Hepatocyte (in vitro differentiated cells): ENCODE measurements around the gene SLC15A4. TPM values are rescaled to one million over a fixed set of nuclear protein-coding genes. Genes with fewer than 3 reads are reported as not detected.

Experiments
- DNase-seq: peaks from one replicate; pipeline ENCODE4 v3.0.0-alpha.2; 2016; ENCODE audit warnings: low spot score
- H2AFZ ChIP-seq: fragments of 200-600 bp; sonication (generic); 2 replicates; pipeline ENCODE4 v1.6.0; 2016; ENCODE audit warnings: antibody characterized with exemption, mild to moderate bottlenecking
- H3K27ac ChIP-seq: fragments of 200-600 bp; sonication (generic); 2 replicates; pipeline ENCODE4 v1.5.1; 2016; ENCODE audit warnings: mild to moderate bottlenecking
- H3K27me3 ChIP-seq: fragments of 200-600 bp; sonication (generic); 2 replicates; pipeline ENCODE4 v1.6.1; 2016
- H3K36me3 ChIP-seq: fragments of 200-600 bp; sonication (generic); replicated peaks from 2 replicates; pipeline ENCODE4 v1.5.1; 2016; ENCODE audit warnings: low read depth; ENCODE audit not compliant: insufficient read depth
- H3K4me1 ChIP-seq: fragments of 200-600 bp; sonication (generic); 2 replicates; pipeline ENCODE4 v1.5.1; 2016; ENCODE audit warnings: mild to moderate bottlenecking, moderate library complexity; ENCODE audit not compliant: insufficient read depth
- H3K4me2 ChIP-seq: fragments of 200-600 bp; sonication (generic); 2 replicates; pipeline ENCODE4 v1.6.0; 2016
- H3K4me3 ChIP-seq: fragments of 200-600 bp; sonication (generic); 2 replicates; pipeline ENCODE4 v1.5.1; 2016; ENCODE audit warnings: mild to moderate bottlenecking
- H3K79me2 ChIP-seq: fragments of 200-600 bp; sonication (generic); 2 replicates; pipeline ENCODE4 v1.6.0; 2017; ENCODE audit warnings: mild to moderate bottlenecking
- H3K9me2 ChIP-seq: fragments of 200-600 bp; sonication (generic); replicated peaks from 2 replicates; pipeline ENCODE4 v1.6.0; 2017; ENCODE audit warnings: mild to moderate bottlenecking; ENCODE audit not compliant: insufficient read depth
- H3K9me3 ChIP-seq: fragments of 200-600 bp; sonication (generic); 2 replicates; pipeline ENCODE4 v1.5.1; 2016; ENCODE audit warnings: low read depth, mild to moderate bottlenecking
- H4K20me1 ChIP-seq: fragments of 200-600 bp; sonication (generic); 2 replicates; pipeline ENCODE4 v1.6.0; 2016; ENCODE audit warnings: mild to moderate bottlenecking; ENCODE audit not compliant: insufficient read depth, poor library complexity, severe bottlenecking
- EZH2 ChIP-seq: fragments of 200-600 bp; sonication (generic); IDR thresholded peaks from 2 replicates; pipeline ENCODE4 v1.6.1; 2016; ENCODE audit warnings: antibody characterized with exemption, mild to moderate bottlenecking, borderline replicate concordance
- EZH2phosphoT487 ChIP-seq: fragments of 200-600 bp; sonication (generic); IDR thresholded peaks from one replicate; pipeline ENCODE4 v1.6.1; 2018; ENCODE audit warnings: antibody characterized with exemption, mild to moderate bottlenecking, low read depth, moderate library complexity; ENCODE audit not compliant: unreplicated experiment, severe bottlenecking
- whole genome bisulfite sequencing: methylation state at CpG from one replicate; pipeline ENCODE4 v1.1.6; 2016; ENCODE audit warnings: low lambda C conversion rate; ENCODE audit errors: missing lambda C conversion rate; 5-methylcytosine and 5-hydroxymethylcytosine counted together
- polyA plus RNA-seq: library from polyadenylated mRNA; unstranded; fragments of >200 nt; fragmentation: Nextera tagmentation; extraction: Ambion mirVana; gene quantifications from 2 replicates; pipeline ENCODE4 v1.2.1, GENCODE V29; 2016
- total RNA-seq: library from RNA; depleted of rRNA; stranded (reverse); fragments of >200 nt; gene quantifications from 2 replicates; pipeline ENCODE4 v1.2.3, GENCODE V29; 2014
- TF ChIP-seq, protein P1 (sequence below): fragments of 200-600 bp; sonication (generic); IDR thresholded peaks from 2 replicates; pipeline ENCODE4 v1.5.1; 2016; ENCODE audit warnings: antibody characterized with exemption, mild to moderate bottlenecking; ENCODE audit not compliant: poor library complexity

Gene SLC15A4
- total and polyA plus RNA-seq, 2 experiments from 2014 or later = 33.6 to 48.5 TPM

DNA sequence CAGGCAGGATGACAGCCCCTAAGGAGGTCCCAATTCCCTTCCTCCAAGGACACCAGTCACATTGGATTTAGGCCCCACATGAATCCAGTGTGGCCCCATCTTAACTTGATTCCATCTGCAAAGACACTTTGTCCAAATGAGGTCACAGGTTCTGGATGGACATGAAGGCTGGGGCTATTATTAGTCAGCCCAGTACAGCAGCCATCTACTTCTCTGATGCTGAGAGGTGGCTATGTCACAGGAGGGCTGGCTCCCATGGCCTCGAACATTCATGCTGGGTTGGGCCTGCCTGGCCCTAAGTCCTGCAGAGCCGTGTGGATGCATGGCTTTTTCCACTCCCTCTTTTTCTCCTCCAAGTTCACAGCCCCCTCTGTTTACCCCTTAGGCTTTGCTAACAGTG, 35.9 kb downstream of the SLC15A4 start:
- no peaks in the 10 kb centered on the region for H4K20me1 ChIP-seq
- no peak for DNase-seq
- no peaks in the 10 kb centered on the region for H3K36me3 ChIP-seq
- no peak overlapping the region for H3K4me3 ChIP-seq
- H3K9me2 ChIP-seq = no peaks in the 10 kb centered on the region
- no peaks in the 10 kb centered on the region for H3K27me3 ChIP-seq
- H3K9me3 ChIP-seq = no peaks in the 10 kb centered on the region
- no peaks in the 10 kb centered on the region for H3K4me1 ChIP-seq
- no peaks in the 10 kb centered on the region for H3K79me2 ChIP-seq
- H3K27ac ChIP-seq = no peak overlapping the region
- TF ChIP-seq EZH2phosphoT487 = no peak
- TF ChIP-seq, protein P1, sequence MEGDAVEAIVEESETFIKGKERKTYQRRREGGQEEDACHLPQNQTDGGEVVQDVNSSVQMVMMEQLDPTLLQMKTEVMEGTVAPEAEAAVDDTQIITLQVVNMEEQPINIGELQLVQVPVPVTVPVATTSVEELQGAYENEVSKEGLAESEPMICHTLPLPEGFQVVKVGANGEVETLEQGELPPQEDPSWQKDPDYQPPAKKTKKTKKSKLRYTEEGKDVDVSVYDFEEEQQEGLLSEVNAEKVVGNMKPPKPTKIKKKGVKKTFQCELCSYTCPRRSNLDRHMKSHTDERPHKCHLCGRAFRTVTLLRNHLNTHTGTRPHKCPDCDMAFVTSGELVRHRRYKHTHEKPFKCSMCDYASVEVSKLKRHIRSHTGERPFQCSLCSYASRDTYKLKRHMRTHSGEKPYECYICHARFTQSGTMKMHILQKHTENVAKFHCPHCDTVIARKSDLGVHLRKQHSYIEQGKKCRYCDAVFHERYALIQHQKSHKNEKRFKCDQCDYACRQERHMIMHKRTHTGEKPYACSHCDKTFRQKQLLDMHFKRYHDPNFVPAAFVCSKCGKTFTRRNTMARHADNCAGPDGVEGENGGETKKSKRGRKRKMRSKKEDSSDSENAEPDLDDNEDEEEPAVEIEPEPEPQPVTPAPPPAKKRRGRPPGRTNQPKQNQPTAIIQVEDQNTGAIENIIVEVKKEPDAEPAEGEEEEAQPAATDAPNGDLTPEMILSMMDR = no peak
- TF ChIP-seq EZH2 = no peak
- no peak overlapping the region for H3K4me2 ChIP-seq
- WGBS = 67% methylated on average over 2 of the region's 2 CpGs
- H2AFZ ChIP-seq = no peak overlapping the region

DNA sequence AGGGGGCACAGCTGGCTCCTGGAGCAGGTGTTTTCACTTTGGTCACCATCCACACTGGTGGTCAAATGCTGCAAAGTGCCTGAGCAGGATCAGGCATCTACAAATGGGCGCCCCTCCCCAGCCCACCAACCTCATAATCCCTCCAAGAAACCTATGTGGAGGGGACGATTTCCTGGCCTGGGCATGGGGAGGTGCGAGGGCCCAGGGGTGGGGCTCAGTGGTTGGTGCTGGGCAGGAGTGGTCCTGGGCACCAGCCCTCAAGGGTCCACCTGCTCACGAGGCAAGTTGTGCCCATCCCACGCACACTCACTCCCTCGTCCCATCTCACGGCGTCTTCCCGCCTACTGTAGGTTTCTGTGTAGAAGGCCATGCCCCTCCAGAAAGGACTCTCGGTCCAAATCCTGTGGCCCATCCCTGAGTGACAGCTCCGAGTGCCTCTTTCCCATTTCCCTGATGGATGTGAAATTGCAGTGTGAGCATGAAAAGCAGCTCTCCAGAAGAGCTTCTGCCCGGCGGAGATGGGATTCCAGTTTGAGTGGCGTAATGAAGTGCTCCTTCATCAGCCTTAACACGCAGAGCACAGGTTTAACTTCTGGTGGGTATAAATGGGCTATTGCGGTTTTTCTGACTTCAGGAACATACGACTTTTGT, 36.9 kb downstream of the SLC15A4 start:
- Histone ChIP-seq H3K27ac (no peak overlapping the region), H3K9me2 (no peaks in the 10 kb centered on the region), H3K4me1 (no peaks in the 10 kb centered on the region), H3K36me3 (no peaks in the 10 kb centered on the region), H4K20me1 (no peaks in the 10 kb centered on the region), H3K4me3 (no peak overlapping the region), H3K79me2 (no peaks in the 10 kb centered on the region), H2AFZ (no peak overlapping the region), H3K9me3 (no peaks in the 10 kb centered on the region), H3K4me2 (no peak overlapping the region), H3K27me3 (no peaks in the 10 kb centered on the region)
- TF ChIP-seq EZH2 (no peak), EZH2phosphoT487 (no peak)
- TF ChIP-seq, protein P1 = no peak
- DNase-seq = no peak
- 96% methylated on average over 16 of the region's 17 CpGs for WGBS

DNA sequence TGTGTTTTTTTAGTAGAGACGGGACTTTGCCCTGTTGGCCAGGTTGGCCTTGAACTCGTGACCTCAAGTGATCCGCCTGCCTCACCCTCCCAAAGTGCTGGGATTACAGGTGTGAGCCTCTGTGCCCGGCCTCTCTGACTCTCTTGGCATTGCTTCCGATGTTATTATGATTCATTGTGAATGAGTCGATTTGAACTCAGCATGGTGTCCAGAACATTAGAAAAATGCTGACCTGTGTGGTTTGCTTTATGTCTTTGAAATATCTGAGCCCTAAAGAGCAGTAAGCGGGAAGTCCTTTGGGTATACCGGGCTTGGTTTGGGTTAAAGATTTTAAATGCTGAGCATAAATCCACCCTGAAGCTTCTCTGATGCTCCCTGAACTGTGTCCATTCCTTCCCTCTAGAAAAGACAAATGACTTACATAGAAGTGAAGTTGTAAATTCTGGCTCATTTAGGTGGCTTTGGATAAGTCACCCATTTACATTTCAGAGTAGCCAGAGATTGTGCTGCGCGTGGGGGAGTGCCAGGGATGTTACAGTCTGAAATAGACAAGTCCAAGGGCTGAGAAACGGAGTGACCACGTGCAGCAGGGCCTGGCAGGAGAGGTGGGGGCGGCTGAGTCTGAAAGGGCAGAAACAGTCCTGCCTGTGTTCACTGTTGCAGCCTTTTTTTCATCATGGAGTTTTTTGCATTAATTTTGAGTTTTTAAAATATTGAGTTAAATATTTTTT, 39.6 kb downstream of the SLC15A4 start:
- no peaks in the 10 kb centered on the region for H3K79me2 ChIP-seq
- H3K4me3 ChIP-seq = no peak overlapping the region
- whole genome bisulfite sequencing = 82% methylated on average over 13 of the region's 13 CpGs

More for the DNA sequence above, 39.6 kb downstream of the SLC15A4 start:
- no peak overlapping the region for H3K4me2 ChIP-seq
- no peaks in the 10 kb centered on the region for H3K4me1 ChIP-seq
- TF ChIP-seq, protein P1 = no peak
- TF ChIP-seq EZH2 (no peak), EZH2phosphoT487 (no peak)
- no peaks in the 10 kb centered on the region for H3K36me3 ChIP-seq
- no peaks in the 10 kb centered on the region for H3K9me3 ChIP-seq
- DNase-seq = no peak
- H2AFZ ChIP-seq = no peak overlapping the region
- no peaks in the 10 kb centered on the region for H3K27me3 ChIP-seq
- no peak overlapping the region for H3K27ac ChIP-seq
- H4K20me1 ChIP-seq = no peaks in the 10 kb centered on the region
- H3K9me2 ChIP-seq = no peaks in the 10 kb centered on the region
